Ramos (cell line): ENCODE results near the gene LYST.

Source experiments
- in situ Hi-C: fragments of 300-500 bp; cut with MboI; formaldehyde crosslinking; loops from one replicate; pipeline ENCODE4 v1.14.3; 2022; ENCODE audit warnings: low sequenced_read_pairs; ENCODE audit not compliant: unreplicated experiment

The LYST gene

GRCh38 chr1:235735621-235736020 is 131.1 kb downstream of the LYST start:
- in situ Hi-C loops = no loop called here

- in situ Hi-C loops = no loop called here
Measured at GRCh38 chr1:235734335-235734734, 132.4 kb downstream of the LYST start.

- in situ Hi-C loops = no loop called here
Measured at GRCh38 chr1:235730007-235730406, 136.7 kb downstream of the LYST start.

GRCh38 chr1:235726557-235726956 is 140.1 kb downstream of the LYST start:
- in situ Hi-C loops = no loop called here

- in situ Hi-C loops = no loop called here
Measured at GRCh38 chr1:235725434-235725833, 141.3 kb downstream of the LYST start.

- in situ Hi-C loops = no loop called here
Measured at GRCh38 chr1:235724730-235725129, 142.0 kb downstream of the LYST start.

GRCh38 chr1:235722858-235723257 is 143.8 kb downstream of the LYST start:
- in situ Hi-C loops = no loop called here

GRCh38 chr1:235721982-235722381 is 144.7 kb downstream of the LYST start:
- in situ Hi-C loops = no loop called here

GRCh38 chr1:235720544-235720943 is 146.2 kb downstream of the LYST start:
- in situ Hi-C loops = no loop called here

- in situ Hi-C loops = no loop called here
Measured at GRCh38 chr1:235714205-235714897, 152.4 kb downstream of the LYST start.

GRCh38 chr1:235712812-235713211 is 153.9 kb downstream of the LYST start:
- in situ Hi-C loops = no loop called here

GRCh38 chr1:235710687-235711086 is 156.0 kb downstream of the LYST start:
- in situ Hi-C loops = no loop called here

GRCh38 chr1:235709018-235709417 is 157.7 kb downstream of the LYST start:
- in situ Hi-C loops = no loop called here

GRCh38 chr1:235708390-235708962 is 158.2 kb downstream of the LYST start:
- in situ Hi-C loops = no loop called here

- in situ Hi-C loops = no loop called here
Measured at GRCh38 chr1:235703506-235703905, 163.2 kb downstream of the LYST start.

- in situ Hi-C loops = no loop called here
Measured at GRCh38 chr1:235702412-235702811, 164.3 kb downstream of the LYST start.

- in situ Hi-C loops = no loop called here
Measured at GRCh38 chr1:235697508-235697907, 169.2 kb downstream of the LYST start.

- in situ Hi-C loops = no loop called here
Measured at GRCh38 chr1:235689356-235689755, 177.3 kb downstream of the LYST start.

- in situ Hi-C loops = no loop called here
Measured at GRCh38 chr1:235688096-235688495, 178.6 kb downstream of the LYST start.

GRCh38 chr1:235683653-235684052 is 183.1 kb downstream of the LYST start:
- in situ Hi-C loops = no loop called here

- in situ Hi-C loops = no loop called here
Measured at GRCh38 chr1:235682216-235682615, 184.5 kb downstream of the LYST start.

GRCh38 chr1:235679644-235680043 is 187.1 kb downstream of the LYST start:
- in situ Hi-C loops = no loop called here
